ENCODE results near the gene GDPD5.

GDPD5 gene

DNA sequence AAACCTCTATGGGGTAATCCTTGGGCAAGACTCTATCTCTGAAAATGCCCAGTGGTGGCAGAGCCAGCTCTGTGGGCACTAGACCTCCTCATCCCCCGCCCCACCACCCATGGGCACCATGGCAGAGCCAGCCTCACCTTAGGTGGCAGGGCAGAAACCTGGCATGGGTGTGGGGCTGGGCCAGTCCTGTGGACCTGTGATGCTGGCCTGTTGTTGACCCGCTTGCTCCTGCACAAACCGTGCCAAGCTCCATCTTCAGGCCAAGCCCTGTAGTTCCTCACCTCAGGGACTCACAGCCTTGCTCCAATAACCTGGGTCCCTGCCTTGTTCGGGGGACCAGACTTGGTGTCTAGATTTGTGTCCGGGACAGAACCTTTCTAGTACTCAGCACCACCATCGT lies 27.4 kb upstream of the GDPD5 start:
- DNase-seq (ENCODE audit: insufficient read length, low spot score): no peak
- no peak for FAIRE-seq
- no peak for TF ChIP-seq POLR2A (IDR thresholded peaks at IDR 0.05; ENCODE audit: low read depth, low read length)

DNA sequence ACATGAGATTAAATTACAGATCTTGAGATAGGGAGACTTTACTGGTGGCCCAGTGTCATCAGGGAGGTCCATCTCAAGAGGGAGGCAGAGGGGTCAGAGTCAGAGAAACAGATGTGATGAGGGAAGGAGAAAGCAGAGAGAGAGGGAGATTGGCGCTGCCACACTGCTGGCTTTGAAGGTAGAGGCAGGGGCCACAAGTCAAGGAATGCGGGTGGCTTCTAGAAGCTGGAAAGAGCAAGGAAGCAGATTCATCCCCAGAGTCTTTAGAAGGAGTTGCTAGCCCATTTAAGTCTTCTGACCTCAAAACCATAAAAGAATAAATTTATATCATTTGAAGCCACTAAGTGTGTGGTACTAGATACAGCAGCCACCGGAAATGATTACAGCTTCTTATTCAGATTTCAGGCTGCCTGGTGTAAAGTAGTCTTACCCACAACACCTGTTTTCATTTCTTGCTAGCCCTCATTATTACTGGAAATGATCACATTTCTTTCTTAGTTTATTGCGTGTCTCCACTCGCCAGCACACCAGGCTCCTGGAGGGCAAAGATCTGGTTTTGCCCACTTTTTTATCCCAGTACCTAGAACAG lies 23.7 kb upstream of the GDPD5 start:
- no peak for TF ChIP-seq POLR2A (IDR thresholded peaks at IDR 0.05; ENCODE audit: low read depth, low read length)
- DNase-seq (ENCODE audit: insufficient read length, low spot score) (no peak), FAIRE-seq (no peak)

DNA sequence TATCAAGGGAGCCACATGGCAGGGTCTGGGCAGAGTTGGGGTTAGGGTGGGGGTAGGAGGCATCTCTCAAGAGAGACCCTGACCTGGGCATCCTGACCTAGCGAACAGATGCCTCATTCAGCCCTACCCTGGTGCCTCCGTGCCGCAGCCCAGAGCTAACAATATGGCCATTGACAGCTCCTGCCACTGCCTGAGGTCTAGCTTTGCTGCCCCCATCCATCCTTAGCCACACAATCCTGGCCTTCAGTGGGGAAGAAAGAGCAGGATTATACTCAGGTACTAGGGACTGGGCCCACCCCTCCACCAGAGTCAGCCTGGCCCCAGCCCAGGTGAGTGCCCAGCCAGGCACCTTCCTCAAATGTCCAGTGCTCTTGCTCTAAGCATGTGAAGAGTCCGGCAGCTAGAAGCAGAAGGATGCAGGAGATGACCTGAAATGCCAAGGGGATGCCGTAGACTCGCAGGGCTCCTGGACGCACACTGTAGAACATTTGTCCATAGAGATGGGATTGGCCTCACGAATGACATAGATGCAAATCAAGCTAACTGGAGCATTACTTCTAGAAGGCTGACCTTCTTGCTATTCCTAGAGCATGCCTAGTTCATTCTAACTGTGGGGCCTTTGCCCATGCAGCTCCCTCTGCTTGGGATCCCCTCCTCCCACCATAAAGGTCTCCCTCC lies 23.0 kb upstream of the GDPD5 start:
- DNase-seq (ENCODE audit: insufficient read length, low spot score) (no peak), FAIRE-seq (no peak)
- no peak for TF ChIP-seq POLR2A (IDR thresholded peaks at IDR 0.05; ENCODE audit: low read depth, low read length)

DNA sequence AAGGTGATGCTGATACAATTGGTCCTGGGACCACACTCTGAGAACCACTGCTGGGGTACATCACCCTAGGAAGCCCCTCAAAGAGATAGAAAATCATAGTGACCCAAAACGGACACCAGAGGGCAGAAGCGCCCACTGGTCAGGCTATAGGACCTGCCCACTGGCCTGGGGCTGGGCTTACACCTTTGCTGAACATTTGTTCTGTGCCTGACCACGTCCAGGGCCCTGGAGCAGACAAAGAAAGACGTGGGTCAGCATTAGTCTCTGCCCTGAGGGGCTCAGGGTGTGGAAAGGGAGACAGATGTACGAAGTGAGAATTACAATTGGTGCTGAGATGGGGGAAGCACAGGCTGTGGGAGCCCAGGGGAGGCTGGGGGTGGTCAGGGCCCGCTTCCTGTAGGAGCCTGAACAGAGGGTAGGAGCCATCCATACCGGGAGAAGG lies 21.9 kb upstream of the GDPD5 start:
- no peak for TF ChIP-seq POLR2A (IDR thresholded peaks at IDR 0.05; ENCODE audit: low read depth, low read length)
- FAIRE-seq: no peak

DNA sequence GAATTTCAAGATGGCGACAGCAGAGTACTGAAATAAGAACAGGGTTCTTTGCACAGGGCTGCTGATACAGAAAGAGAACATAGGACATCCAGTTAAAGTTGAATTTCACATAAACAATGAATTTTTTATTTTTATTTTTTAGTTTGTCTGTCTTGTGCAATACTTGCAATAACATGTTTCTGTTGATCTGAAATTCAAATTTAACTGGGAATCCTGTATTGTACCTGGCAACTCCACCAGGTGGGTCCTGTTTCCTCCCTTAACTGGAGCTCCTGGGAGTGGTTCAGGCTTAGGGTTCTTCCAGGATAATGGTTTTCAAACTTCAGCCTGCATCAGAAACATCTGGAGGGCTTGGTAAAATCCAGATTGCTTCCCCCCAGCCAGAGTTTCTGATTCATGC lies 21.4 kb upstream of the GDPD5 start:
- FAIRE-seq: no peak
- DNase-seq (ENCODE audit: insufficient read length, low spot score): no peak
- no peak for TF ChIP-seq POLR2A (IDR thresholded peaks at IDR 0.05; ENCODE audit: low read depth, low read length)

More for the DNA sequence above, 21.9 kb upstream of the GDPD5 start:
- DNase-seq (ENCODE audit: insufficient read length, low spot score): peak; percentile 76

GRCh38 chr11:75543806-75544205 lies 18.1 kb upstream of the GDPD5 start:
- no peak for TF ChIP-seq POLR2A (IDR thresholded peaks at IDR 0.05; ENCODE audit: low read depth, low read length)
- FAIRE-seq (no peak), DNase-seq (ENCODE audit: insufficient read length, low spot score) (no peak)

DNA sequence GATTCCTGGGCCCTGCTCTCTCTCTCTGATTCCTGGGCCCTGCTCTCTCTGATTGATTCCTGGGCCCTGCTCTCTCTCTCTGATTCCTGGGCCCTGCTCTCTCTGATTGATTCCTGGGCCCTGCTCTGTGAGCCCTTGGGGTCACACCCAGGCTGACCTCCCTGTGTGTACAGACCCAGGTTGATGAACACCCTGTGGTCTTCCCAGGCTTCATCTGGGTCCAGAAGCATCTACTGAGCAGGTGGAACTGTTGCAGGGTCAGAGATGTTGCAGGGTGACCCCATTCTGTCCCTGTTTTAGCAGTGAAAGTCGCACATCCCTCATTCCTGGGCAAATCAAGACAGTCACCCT lies 16.3 kb upstream of the GDPD5 start:
- FAIRE-seq (no peak), DNase-seq (ENCODE audit: insufficient read length, low spot score) (no peak)
- no peak for TF ChIP-seq POLR2A (IDR thresholded peaks at IDR 0.05; ENCODE audit: low read depth, low read length)

- FAIRE-seq (no peak), DNase-seq (ENCODE audit: insufficient read length, low spot score) (no peak)
- no peak for TF ChIP-seq POLR2A (IDR thresholded peaks at IDR 0.05; ENCODE audit: low read depth, low read length)
Measured at GRCh38 chr11:75541193-75542087, 15.7 kb upstream of the GDPD5 start.

DNA sequence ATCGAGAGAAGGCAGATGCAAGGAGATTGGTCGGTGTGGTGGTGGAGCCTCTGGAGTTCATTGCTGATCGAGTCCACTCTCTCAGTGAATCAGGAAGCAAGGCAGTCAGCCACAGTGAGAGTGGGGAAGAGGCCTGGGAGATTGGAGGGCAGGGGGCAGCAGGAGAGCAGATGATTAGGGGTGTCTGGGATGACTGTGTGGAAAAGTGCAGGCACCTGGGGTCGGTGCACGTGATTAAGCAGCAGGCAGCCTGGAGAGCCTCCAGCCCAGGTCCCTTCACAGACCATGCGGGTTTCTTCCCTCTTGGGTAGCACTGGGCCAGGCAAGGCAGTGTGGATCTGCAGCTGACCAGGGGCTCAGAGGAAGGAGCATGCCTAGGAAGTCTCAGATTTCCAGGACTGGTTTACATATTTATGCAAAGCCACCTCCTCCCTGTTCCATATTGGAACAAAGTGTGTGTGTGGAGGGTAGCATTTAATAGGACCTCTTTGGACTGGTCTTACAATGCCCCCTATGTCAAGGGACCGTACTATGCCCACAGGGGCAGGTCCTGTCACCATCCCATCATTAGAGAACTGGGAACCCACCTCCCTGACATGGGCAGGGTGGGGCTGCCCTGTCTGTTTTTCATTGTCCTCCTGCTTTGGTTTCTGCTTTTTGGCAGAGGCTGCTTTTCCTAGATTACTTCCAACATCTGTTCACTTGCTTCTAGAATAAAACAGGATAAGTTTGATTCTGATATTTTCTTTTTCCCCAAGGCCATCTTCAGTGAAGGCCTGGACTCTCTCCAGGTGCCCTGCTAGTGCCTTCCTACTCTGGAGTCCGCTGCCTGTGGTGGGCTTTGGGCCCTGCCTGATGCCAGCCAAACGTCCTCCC lies 14.0 kb upstream of the GDPD5 start:
- DNase-seq (ENCODE audit: insufficient read length, low spot score): no peak
- no peak for TF ChIP-seq POLR2A (IDR thresholded peaks at IDR 0.05; ENCODE audit: low read depth, low read length)
- FAIRE-seq: no peak

DNA sequence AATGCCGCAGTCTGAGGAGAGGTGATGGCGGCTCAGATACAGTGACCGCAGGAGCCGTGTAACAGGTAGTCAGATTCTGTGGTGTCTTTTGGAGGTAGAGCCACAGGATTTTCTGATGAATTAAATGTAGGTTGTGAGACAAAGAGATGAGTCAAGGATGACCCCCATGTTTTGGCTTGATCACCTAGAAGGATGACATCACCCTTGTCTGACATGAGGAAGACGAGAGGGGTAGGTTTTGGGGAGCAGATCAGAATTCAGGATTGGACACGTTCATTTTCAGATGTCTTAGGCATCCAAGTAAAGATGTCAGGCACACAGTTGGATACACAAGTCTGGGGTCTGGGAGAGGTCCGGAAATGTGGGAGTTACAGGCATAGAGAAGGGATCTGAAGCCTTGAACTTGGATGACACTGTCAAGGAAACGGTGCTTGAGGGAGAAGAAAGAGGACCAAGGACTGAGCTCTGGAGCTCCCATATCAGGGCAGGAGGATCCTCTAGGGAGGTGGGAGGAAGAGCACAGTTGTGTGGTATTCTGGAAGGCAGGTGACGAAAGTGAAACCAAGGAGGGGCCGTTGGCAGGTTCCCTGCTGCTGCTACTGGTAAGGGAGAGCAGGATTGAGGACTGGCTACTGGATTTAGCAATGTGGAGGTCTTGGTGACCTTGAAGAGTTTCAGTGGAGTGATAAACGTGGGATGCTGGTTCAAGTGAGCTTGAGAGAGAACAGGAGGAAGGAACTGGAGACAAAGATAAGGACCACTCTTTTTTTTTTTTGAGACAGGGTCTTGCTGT lies 12.6 kb upstream of the GDPD5 start:
- FAIRE-seq: no peak
- TF ChIP-seq POLR2A (IDR thresholded peaks at IDR 0.05; ENCODE audit: low read depth, low read length): no peak
- DNase-seq (ENCODE audit: insufficient read length, low spot score): no peak

DNA sequence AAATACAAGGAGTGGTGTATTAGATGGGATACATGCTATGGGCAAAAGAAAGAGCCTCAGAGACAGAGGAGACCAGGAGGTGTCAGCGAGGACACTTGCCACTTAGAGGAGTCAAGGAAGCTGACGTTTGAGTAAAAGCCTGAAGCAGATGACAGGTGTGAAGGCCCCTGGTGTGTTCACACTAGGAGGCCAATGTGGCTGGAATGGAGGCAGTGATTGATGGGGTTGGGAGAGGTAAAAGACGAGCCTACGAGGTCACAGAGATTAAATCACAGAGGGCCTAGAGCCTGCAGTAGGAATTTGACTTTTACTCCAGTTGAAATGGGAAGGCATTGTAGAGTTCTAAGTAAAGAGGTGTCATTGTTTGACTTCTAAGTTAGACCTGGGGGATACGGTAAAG lies 12.0 kb upstream of the GDPD5 start:
- TF ChIP-seq POLR2A (IDR thresholded peaks at IDR 0.05; ENCODE audit: low read depth, low read length): no peak
- DNase-seq (ENCODE audit: insufficient read length, low spot score) (no peak), FAIRE-seq (no peak)

- no peak for TF ChIP-seq POLR2A (IDR thresholded peaks at IDR 0.05; ENCODE audit: low read depth, low read length)
- DNase-seq (ENCODE audit: insufficient read length, low spot score): peak; percentile 73
- FAIRE-seq: no peak
Measured at GRCh38 chr11:75536786-75537641, 11.3 kb upstream of the GDPD5 start.
